Fibroblast of the aortic adventitia (primary cell): ENCODE data around the gene ADK. TPM values are rescaled to one million over a fixed set of nuclear protein-coding genes. Genes with fewer than 3 reads are reported as not detected.

Source experiments
- DNase-seq: peaks from one replicate; pipeline ENCODE4 v3.0.0-alpha.2; 2010; ENCODE audit warnings: low read depth
- H3K4me3 ChIP-seq: 2 replicates; pipeline ENCODE4 v1.5.1; 2011; ENCODE audit warnings: low read depth, mild to moderate bottlenecking, control low read depth, low read length, moderate library complexity
- total RNA-seq: library from RNA; depleted of rRNA; stranded (reverse); fragments of >200 nt; gene quantifications from 2 replicates; pipeline ENCODE4 v1.2.3, GENCODE V29; 2012; ENCODE audit warnings: low replicate concordance
- TF ChIP-seq, protein P1 (sequence below): IDR thresholded peaks from 2 replicates; pipeline ENCODE4 v1.5.1; 2011; ENCODE audit warnings: mild to moderate bottlenecking, low read length, control low read depth, inconsistent platforms; ENCODE audit not compliant: insufficient read depth

Gene ADK
- total RNA-seq, 1 donor = 96.8 TPM

DNA sequence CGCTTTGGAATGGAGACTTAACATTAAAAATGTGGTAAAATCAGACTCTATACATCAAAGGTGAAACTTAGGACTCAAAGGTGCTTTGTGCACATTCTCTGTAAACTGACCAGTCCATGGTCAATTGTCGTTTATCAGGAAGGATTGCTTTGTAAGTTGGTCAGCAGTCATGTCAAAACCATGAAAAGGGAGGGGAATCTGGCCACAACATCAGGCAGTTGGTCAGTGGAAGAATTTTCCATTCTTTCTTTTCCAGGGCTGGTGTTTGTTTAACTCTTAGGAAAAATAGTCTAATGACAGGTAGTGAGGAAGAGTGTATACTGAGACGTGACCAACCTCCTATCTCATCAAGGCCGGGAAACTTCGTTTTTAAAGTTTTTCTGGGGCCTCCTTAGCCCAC lies 226.5 kb downstream of the ADK start:
- H3K4me3 ChIP-seq = no peak overlapping the region
- DNase-seq = peak; percentile 15
- TF ChIP-seq, protein P1, sequence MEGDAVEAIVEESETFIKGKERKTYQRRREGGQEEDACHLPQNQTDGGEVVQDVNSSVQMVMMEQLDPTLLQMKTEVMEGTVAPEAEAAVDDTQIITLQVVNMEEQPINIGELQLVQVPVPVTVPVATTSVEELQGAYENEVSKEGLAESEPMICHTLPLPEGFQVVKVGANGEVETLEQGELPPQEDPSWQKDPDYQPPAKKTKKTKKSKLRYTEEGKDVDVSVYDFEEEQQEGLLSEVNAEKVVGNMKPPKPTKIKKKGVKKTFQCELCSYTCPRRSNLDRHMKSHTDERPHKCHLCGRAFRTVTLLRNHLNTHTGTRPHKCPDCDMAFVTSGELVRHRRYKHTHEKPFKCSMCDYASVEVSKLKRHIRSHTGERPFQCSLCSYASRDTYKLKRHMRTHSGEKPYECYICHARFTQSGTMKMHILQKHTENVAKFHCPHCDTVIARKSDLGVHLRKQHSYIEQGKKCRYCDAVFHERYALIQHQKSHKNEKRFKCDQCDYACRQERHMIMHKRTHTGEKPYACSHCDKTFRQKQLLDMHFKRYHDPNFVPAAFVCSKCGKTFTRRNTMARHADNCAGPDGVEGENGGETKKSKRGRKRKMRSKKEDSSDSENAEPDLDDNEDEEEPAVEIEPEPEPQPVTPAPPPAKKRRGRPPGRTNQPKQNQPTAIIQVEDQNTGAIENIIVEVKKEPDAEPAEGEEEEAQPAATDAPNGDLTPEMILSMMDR = no peak

DNA sequence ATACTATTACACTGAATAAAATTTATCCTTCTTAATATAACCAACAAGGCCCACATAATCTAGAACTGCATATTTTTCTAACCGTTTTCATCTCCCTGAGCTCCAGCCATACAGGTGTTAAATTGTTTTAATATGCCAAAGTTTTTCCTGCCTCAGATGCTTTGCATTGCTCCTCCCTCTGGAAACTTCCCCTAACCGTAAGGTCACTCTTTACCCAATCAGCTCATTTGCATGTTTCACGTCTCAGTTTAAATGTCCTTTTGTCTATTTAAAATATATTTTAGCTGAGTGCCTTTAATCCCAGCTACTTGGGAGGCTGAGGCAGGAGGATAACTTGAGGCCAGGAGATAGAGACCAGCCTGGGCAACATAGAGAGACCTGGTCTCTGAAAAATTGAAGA lies 228.5 kb downstream of the ADK start:
- TF ChIP-seq, protein P1 = no peak
- no peak for DNase-seq
- no peak overlapping the region for H3K4me3 ChIP-seq

DNA sequence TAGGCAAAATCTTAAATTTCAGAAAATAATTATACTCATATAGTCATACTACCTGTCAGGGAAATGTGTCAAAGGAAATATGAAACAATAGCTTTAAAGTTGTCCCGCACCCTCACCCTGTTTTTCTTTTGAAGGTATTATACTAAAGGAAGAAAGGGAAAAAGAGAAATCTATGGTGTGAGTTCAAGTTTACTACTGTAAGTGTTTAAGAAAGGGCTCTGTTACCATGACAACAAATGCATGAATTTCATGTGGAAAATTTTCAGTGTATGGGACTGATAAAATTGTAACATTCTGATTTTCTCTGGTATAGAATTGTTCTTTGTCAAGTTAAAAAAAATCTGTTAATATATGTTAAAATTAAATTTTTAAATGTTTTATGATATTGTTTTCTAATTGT lies 229.8 kb downstream of the ADK start:
- no peak for DNase-seq
- TF ChIP-seq, protein P1 = no peak
- H3K4me3 ChIP-seq = no peak overlapping the region

DNA sequence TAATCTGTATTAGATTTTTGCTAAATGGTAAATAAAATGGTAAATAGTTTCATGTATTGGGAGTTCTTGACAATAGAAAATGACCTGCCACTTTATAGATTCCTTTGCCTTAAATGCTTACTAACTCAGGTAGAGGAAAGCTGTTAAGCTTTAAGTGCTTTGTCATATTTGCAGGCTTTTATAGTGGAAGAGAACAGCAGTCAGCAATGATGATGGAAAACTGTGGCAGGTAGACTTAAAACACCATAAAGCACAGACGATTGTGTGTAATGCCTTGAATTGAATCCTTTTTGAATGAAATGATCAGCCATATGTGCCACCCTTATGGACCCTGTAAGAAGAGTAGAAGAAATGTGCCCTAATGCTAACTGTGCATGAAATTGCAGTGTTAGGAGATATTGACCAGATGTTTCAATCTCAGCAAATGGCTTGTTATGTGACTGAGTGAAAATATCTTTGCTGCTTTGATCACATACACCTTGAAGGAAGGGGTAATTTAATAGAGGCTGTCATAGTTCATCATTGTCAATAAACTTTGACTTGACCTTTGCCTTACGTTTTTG lies 230.4 kb downstream of the ADK start:
- H3K4me3 ChIP-seq = no peak overlapping the region
- TF ChIP-seq, protein P1 = no peak
- no peak for DNase-seq

DNA sequence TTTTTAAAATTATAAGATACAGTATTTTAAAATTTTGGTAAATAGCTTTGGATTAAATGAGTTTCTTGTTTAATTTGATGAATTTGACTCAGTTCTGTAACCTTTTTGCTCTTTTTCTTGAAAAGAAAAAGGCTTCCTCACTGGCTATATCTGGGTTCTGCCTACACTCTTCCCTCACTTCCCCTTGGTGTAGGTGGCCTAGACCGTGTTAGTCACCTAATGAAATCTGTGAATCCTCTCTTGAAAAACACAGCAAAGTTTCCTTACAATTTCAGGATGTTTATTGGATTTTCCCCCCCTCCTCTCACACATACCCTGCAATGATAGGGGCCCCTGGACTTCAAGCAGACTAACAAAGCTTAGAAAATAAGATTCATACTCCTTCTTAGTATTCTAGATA lies 231.6 kb downstream of the ADK start:
- TF ChIP-seq, protein P1 = no peak
- DNase-seq = no peak
- H3K4me3 ChIP-seq = no peak overlapping the region

DNA sequence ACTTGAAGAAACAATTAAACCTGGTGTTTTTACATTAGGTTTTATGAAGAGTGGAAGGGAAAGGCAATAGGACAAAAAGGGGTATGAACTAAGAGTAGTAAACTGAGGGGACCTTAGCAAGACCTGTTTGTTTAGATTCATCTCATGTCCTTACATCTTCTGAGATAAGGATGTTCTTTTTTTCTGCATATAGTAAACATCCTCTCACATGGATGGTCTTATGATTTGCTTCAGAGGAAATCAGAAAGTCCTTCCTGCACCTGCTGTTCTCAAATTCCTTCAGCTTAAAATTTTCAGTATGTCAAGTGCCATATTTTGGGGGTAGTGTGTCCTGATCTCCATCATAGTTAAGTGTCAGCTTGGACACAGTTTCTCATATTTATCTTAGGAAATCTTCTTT lies 232.6 kb downstream of the ADK start:
- TF ChIP-seq, protein P1 = no peak
- no peak for DNase-seq

DNA sequence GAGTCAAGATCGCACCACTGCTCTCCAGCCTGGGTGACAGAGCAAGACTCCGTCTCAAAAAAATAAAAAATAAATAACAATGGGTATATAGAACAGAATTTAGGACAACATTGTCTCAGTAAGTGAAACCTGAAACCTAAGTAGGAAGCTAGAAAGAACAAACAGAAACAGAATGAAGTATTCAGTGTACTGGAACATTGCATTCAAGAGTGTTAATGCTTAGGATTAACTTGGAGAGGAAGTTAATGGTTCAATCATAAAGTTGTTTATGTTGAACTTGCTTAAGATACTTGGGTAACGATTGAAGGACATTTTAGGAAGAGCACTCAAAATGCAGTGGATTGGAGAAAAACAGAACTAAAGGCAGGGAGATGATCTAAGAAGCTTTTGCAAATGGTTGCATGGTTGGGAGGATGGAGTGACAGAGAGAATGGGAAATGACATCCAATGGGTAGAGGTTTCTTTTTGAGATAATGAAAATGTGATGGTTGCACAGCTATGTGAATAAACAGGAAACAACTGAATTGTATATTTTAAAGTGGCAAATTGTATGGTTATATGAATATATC lies 233.7 kb downstream of the ADK start:
- H3K4me3 ChIP-seq = no peak overlapping the region
- DNase-seq = no peak
- TF ChIP-seq, protein P1 = no peak

More for the DNA sequence above, 232.6 kb downstream of the ADK start:
- H3K4me3 ChIP-seq = no peak overlapping the region
